K562 (cell line): ENCODE results near the gene GPR152. TPM values are rescaled to one million over a fixed set of nuclear protein-coding genes. Genes with fewer than 3 reads are reported as not detected.

ENCODE experiments used
- BRCA1 ChIP-seq, 2 experiments: fragments of 450-650 bp in 1 of 2; sonication (generic) in 1 of 2; formaldehyde crosslinking in 1 of 2; IDR thresholded peaks; 2 replicates each; pipeline versions ENCODE4 v1.5.0 to v1.6.1; 2017 to 2020; ENCODE audit warnings: mild to moderate bottlenecking in 1 of 2, missing genetic modification reagents in 1 of 2
- CBX5 ChIP-seq: IDR thresholded peaks from 2 replicates; pipeline ENCODE4 v1.6.1; 2014; ENCODE audit warnings: low read depth, borderline replicate concordance
- CHD1 ChIP-seq: fragments of 200-600 bp; sonication (generic); IDR thresholded peaks from one replicate; pipeline ENCODE4 v1.6.1; 2012; ENCODE audit warnings: mild to moderate bottlenecking, moderate library complexity, low read length, inconsistent platforms
- EWSR1 ChIP-seq: fragments of 450-650 bp; IDR thresholded peaks from 2 replicates; pipeline ENCODE4 v1.6.1; 2018; ENCODE audit warnings: borderline replicate concordance, mild to moderate bottlenecking, low read depth, moderate library complexity; ENCODE audit not compliant: partially characterized antibody
- JUNB ChIP-seq: fragments of 450-650 bp; formaldehyde crosslinking; conservative IDR thresholded peaks from 2 replicates; pipeline ENCODE4 v1.4.0; 2020; ENCODE audit warnings: mild to moderate bottlenecking
- NONO ChIP-seq, 2 experiments: fragments of 200-400 bp in 1 of 2; fragments of 450-650 bp in 1 of 2; formaldehyde crosslinking in 1 of 2; IDR thresholded peaks; 2 replicates each; pipeline ENCODE4 v1.6.1; 2017; ENCODE audit warnings: low read depth in 2 of 2, mild to moderate bottlenecking in 2 of 2, moderate library complexity in 2 of 2, low read length in 1 of 2
- PATZ1 ChIP-seq: fragments of 250-450 bp; sonication (Bioruptor Pico); IDR thresholded peaks from 2 replicates; pipeline ENCODE4 v1.5.0; 2020; ENCODE audit warnings: mild to moderate bottlenecking, borderline replicate concordance
- SNIP1 ChIP-seq: fragments of 450-650 bp; IDR thresholded peaks from 2 replicates; pipeline ENCODE4 v1.7.1; 2017; ENCODE audit warnings: low read depth, mild to moderate bottlenecking
- SRSF3 ChIP-seq: fragments of 200-400 bp; formaldehyde crosslinking; IDR thresholded peaks from 2 replicates; pipeline ENCODE4 v1.6.1; 2016; ENCODE audit warnings: mild to moderate bottlenecking, low read length, moderate library complexity; ENCODE audit not compliant: insufficient read depth
- STAT5B ChIP-seq: fragments of 250-450 bp; sonication (Bioruptor Pico); IDR thresholded peaks from 2 replicates; pipeline ENCODE4 v1.8.0; 2021; ENCODE audit warnings: mild to moderate bottlenecking, inconsistent platforms
- WHSC1 ChIP-seq: IDR thresholded peaks from one replicate; pipeline ENCODE4 v1.6.1; 2012; ENCODE audit warnings: low read length, control low read depth, inconsistent platforms
- ZNF12 ChIP-seq: sonication (generic); formaldehyde crosslinking; IDR thresholded peaks from 2 replicates; pipeline ENCODE4 v1.4.0; 2020; ENCODE audit warnings: mild to moderate bottlenecking, missing genetic modification reagents
- ZNF232 ChIP-seq: sonication (generic); formaldehyde crosslinking; IDR thresholded peaks from 2 replicates; pipeline ENCODE4 v1.8.0; 2022; ENCODE audit warnings: mild to moderate bottlenecking, missing genetic modification reagents
- ZNF253 ChIP-seq: fragments of 250-450 bp; sonication (Bioruptor Pico); conservative IDR thresholded peaks from 2 replicates; pipeline ENCODE4 v1.6.1; 2021; ENCODE audit warnings: mild to moderate bottlenecking
- ZNF347 ChIP-seq: fragments of 450-650 bp; formaldehyde crosslinking; IDR thresholded peaks from 2 replicates; pipeline ENCODE4 v1.4.0; 2020; ENCODE audit warnings: low read depth, mild to moderate bottlenecking, moderate library complexity
- ZNF551 ChIP-seq: fragments of 250-450 bp; sonication (Bioruptor Pico); IDR thresholded peaks from 2 replicates; pipeline ENCODE4 v1.5.0; 2021; ENCODE audit warnings: mild to moderate bottlenecking, moderate library complexity
- ZNF695 ChIP-seq: fragments of 450-650 bp; formaldehyde crosslinking; IDR thresholded peaks from 2 replicates; pipeline ENCODE4 v1.4.0; 2020; ENCODE audit warnings: mild to moderate bottlenecking, moderate library complexity
- ZNF785 ChIP-seq: fragments of 250-450 bp; sonication (Bioruptor Pico); IDR thresholded peaks from 2 replicates; pipeline ENCODE4 v1.4.0; 2020; ENCODE audit warnings: mild to moderate bottlenecking
- polyA plus RNA-seq, 8 experiments: library from polyadenylated mRNA; depleted of rRNA in 4 of 8; stranded (reverse) in 5 of 8; unstranded in 3 of 8; fragments of >200 nt; fragmentation: Nextera tagmentation in 2 of 8; fragmentation: Illumina TruSeq in 1 of 8; extraction: Ambion mirVana in 2 of 8; extraction: Trizol in 1 of 8; gene quantifications; 2 replicates each; pipeline versions ENCODE4 v1.2.1 to v1.2.3, GENCODE V29; 2011 to 2014; ENCODE audit warnings: inconsistent platforms in 1 of 8, missing spikeins in 1 of 8
- total RNA-seq, 7 experiments: library from RNA; depleted of rRNA in 6 of 7; stranded (reverse); fragments of >200 nt in 6 of 7; fragmentation: Illumina TruSeq in 2 of 7; extraction: Trizol in 2 of 7; gene quantifications; 2 replicates each; pipeline versions ENCODE4 v1.2.1 to v1.2.3, GENCODE V29; 2011 to 2021; ENCODE audit warnings: low replicate concordance in 1 of 7
- TF ChIP-seq, protein P1 (sequence below): sonication (generic); formaldehyde crosslinking; IDR thresholded peaks from 2 replicates; pipeline ENCODE4 v1.8.0; 2023; ENCODE audit warnings: missing genetic modification reagents, mild to moderate bottlenecking, borderline replicate concordance

The GPR152 gene
- total and polyA plus RNA-seq, 9 of the 15 experiments (the other 6 are each of a cell fraction or from before 2014, with no cell fraction given), result not detected

- TF ChIP-seq, protein P1, sequence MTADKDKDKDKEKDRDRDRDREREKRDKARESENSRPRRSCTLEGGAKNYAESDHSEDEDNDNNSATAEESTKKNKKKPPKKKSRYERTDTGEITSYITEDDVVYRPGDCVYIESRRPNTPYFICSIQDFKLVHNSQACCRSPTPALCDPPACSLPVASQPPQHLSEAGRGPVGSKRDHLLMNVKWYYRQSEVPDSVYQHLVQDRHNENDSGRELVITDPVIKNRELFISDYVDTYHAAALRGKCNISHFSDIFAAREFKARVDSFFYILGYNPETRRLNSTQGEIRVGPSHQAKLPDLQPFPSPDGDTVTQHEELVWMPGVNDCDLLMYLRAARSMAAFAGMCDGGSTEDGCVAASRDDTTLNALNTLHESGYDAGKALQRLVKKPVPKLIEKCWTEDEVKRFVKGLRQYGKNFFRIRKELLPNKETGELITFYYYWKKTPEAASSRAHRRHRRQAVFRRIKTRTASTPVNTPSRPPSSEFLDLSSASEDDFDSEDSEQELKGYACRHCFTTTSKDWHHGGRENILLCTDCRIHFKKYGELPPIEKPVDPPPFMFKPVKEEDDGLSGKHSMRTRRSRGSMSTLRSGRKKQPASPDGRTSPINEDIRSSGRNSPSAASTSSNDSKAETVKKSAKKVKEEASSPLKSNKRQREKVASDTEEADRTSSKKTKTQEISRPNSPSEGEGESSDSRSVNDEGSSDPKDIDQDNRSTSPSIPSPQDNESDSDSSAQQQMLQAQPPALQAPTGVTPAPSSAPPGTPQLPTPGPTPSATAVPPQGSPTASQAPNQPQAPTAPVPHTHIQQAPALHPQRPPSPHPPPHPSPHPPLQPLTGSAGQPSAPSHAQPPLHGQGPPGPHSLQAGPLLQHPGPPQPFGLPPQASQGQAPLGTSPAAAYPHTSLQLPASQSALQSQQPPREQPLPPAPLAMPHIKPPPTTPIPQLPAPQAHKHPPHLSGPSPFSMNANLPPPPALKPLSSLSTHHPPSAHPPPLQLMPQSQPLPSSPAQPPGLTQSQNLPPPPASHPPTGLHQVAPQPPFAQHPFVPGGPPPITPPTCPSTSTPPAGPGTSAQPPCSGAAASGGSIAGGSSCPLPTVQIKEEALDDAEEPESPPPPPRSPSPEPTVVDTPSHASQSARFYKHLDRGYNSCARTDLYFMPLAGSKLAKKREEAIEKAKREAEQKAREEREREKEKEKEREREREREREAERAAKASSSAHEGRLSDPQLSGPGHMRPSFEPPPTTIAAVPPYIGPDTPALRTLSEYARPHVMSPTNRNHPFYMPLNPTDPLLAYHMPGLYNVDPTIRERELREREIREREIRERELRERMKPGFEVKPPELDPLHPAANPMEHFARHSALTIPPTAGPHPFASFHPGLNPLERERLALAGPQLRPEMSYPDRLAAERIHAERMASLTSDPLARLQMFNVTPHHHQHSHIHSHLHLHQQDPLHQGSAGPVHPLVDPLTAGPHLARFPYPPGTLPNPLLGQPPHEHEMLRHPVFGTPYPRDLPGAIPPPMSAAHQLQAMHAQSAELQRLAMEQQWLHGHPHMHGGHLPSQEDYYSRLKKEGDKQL (CRISPR knock-in tag), result peak; percentile 95; the same call in 1 of the 2 replicates
- TF ChIP-seq BRCA1 (IDR thresholded peaks at IDR 0.05) (no peak), BRCA1 (CRISPR knock-in tag; IDR thresholded peaks at IDR 0.05) (no peak; the same call in 1 of the 2 replicates), EWSR1 (no peak), ZNF347 (CRISPR knock-in tag) (no peak), WHSC1 (no peak), JUNB (CRISPR knock-in tag) (no peak), SNIP1 (no peak), CHD1 (no peak), ZNF785 (CRISPR knock-in tag) (no peak), ZNF12 (CRISPR knock-in tag) (no peak; the same call in 1 of the 2 replicates), SRSF3 (no peak), STAT5B (CRISPR knock-in tag) (no peak), ZNF551 (CRISPR knock-in tag) (no peak), PATZ1 (CRISPR knock-in tag) (no peak), NONO (IDR thresholded peaks at IDR 0.05; ENCODE audit: low read depth in 2 of 2, low read length in 1 of 2) (no peak), ZNF232 (CRISPR knock-in tag) (peak; percentile 97), ZNF695 (no peak), ZNF253 (CRISPR knock-in tag) (no peak), CBX5 (no peak)
Measured at GRCh38 chr11:67482827-67483798, 30.6 kb upstream of the GPR152 start, which contains the start of gene AIP (continued).
